ENCODE measurements around the gene ULBP1.
"Not testable (repeated sequence)": the region's sequence is repeated elsewhere in the genome, so short reads cannot be mapped to it uniquely, and the experiment has no call there.

GRCh38 chr6:150013785-150014622 is 50.3 kb downstream of the ULBP1 start:
- not testable (repeated sequence) for TF ChIP-seq CTCF (IDR thresholded peaks at IDR 0.05; ENCODE audit: insufficient read depth, low read length, poor library complexity, severe bottlenecking); EZH2phosphoT487 (conservative IDR thresholded peaks at IDR 0.05; ENCODE audit: low read length)
